Vagina (tissue), 2 donors: ENCODE data around the gene TMEM38A. TPM values are rescaled to one million over a fixed set of nuclear protein-coding genes. Genes with fewer than 3 reads are reported as not detected.
A peak's percentile ranks its signal among the peaks of the same experiment; 100 is the strongest.
"Not testable (repeated sequence)": the region's sequence is repeated elsewhere in the genome, so short reads cannot be mapped to it uniquely, and the experiment has no call there.

Source experiments
- DNase-seq, 2 donors: peaks; one replicate each; pipeline ENCODE4 v3.0.0-alpha.2; 2017; ENCODE audit errors: extremely low spot score in 2 of 2
- H3K27ac ChIP-seq: fragments of 200-600 bp; sonication (generic); one replicate; pipeline ENCODE4 v1.5.1; 2019
- H3K27me3 ChIP-seq: fragments of 200-600 bp; sonication (generic); one replicate; pipeline ENCODE4 v1.5.1; 2019
- H3K36me3 ChIP-seq, 2 donors: fragments of 200-600 bp; sonication (generic); one replicate each; pipeline ENCODE4 v1.5.1; 2017 to 2019
- H3K4me1 ChIP-seq: fragments of 200-600 bp; sonication (generic); one replicate; pipeline ENCODE4 v1.5.1; 2019
- H3K4me3 ChIP-seq, 2 donors: fragments of 200-600 bp; sonication (generic); 1 replicate in 1 of 2; 2 replicates in 1 of 2; pipeline ENCODE4 v1.5.1; 2016 to 2019
- H3K9me3 ChIP-seq: fragments of 200-600 bp; sonication (generic); one replicate; pipeline ENCODE4 v1.5.1; 2019
- POLR2A ChIP-seq, 2 donors: fragments of 450-650 bp; IDR thresholded peaks; one replicate each; pipeline ENCODE4 v1.6.1; 2017; ENCODE audit warnings: antibody characterized with exemption in 2 of 2, mild to moderate bottlenecking in 2 of 2, moderate library complexity in 2 of 2
- POLR2AphosphoS5 ChIP-seq, 2 donors: sonication (generic); formaldehyde crosslinking; IDR thresholded peaks; one replicate each; pipeline ENCODE4 v1.9.0; 2017; ENCODE audit warnings: antibody characterized with exemption in 2 of 2, mild to moderate bottlenecking in 2 of 2, low read depth in 1 of 2; ENCODE audit not compliant: insufficient read depth in 1 of 2
- intact Hi-C: fragments of 100-400 bp; cut with DNase I; formaldehyde crosslinking; loops from one replicate; pipeline ENCODE4 v1.15.1; 2023
- total RNA-seq: library from RNA; depleted of rRNA; stranded (reverse); fragments of >200 nt; gene quantifications from one replicate; pipeline ENCODE4 v1.2.3, GENCODE V29; 2016
- TF ChIP-seq, protein P1 (sequence below), 3 experiments: fragments of 450-650 bp in 2 of 3; fragments of 200-600 bp in 1 of 3; sonication (generic) in 1 of 3; IDR thresholded peaks; one replicate each; pipeline ENCODE4 v1.5.1; 2017 to 2019; ENCODE audit warnings: antibody characterized with exemption in 3 of 3, mild to moderate bottlenecking in 2 of 3, moderate library complexity in 2 of 3

The TMEM38A gene
- total RNA-seq, 1 donor from 2014 or later, result 4.7 TPM

DNA sequence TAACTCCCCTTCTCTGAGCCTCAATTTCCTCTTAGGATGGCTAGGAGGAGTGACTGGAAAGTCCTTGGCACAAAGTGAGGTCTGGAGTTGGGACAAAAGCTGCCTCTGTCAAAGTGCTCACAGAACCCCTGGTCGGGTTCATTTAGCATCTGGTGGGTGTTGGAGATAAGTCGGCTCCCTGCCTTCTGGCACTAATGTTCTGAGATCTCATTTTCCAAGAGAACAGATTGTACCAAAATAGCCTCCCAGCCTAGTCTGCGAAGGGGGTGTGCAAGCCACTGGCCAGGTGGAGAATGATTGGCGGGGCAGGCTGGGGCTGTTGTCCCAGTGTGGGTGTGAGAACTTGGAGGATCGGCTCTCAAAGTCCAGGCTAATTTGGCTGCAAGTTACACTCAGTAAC is 38.0 kb downstream of the TMEM38A start:
- DNase-seq, result no peak
- Histone ChIP-seq H3K36me3 (no peaks in the 10 kb centered on the region), H3K27me3 (no peaks in the 10 kb centered on the region), H3K9me3 (no peaks in the 10 kb centered on the region), H3K4me1 (no peaks in the 10 kb centered on the region), H3K27ac (no peak overlapping the region), H3K4me3 (no peak overlapping the region)
- TF ChIP-seq, protein P1, sequence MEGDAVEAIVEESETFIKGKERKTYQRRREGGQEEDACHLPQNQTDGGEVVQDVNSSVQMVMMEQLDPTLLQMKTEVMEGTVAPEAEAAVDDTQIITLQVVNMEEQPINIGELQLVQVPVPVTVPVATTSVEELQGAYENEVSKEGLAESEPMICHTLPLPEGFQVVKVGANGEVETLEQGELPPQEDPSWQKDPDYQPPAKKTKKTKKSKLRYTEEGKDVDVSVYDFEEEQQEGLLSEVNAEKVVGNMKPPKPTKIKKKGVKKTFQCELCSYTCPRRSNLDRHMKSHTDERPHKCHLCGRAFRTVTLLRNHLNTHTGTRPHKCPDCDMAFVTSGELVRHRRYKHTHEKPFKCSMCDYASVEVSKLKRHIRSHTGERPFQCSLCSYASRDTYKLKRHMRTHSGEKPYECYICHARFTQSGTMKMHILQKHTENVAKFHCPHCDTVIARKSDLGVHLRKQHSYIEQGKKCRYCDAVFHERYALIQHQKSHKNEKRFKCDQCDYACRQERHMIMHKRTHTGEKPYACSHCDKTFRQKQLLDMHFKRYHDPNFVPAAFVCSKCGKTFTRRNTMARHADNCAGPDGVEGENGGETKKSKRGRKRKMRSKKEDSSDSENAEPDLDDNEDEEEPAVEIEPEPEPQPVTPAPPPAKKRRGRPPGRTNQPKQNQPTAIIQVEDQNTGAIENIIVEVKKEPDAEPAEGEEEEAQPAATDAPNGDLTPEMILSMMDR (IDR thresholded peaks at IDR 0.05), result no peak
- TF ChIP-seq POLR2AphosphoS5 (IDR thresholded peaks at IDR 0.05; ENCODE audit: insufficient read depth in 1 of 2, low read depth in 1 of 2), result no peak
- no peak for TF ChIP-seq POLR2A (IDR thresholded peaks at IDR 0.05)
- intact Hi-C loops, result no loop called here

DNA sequence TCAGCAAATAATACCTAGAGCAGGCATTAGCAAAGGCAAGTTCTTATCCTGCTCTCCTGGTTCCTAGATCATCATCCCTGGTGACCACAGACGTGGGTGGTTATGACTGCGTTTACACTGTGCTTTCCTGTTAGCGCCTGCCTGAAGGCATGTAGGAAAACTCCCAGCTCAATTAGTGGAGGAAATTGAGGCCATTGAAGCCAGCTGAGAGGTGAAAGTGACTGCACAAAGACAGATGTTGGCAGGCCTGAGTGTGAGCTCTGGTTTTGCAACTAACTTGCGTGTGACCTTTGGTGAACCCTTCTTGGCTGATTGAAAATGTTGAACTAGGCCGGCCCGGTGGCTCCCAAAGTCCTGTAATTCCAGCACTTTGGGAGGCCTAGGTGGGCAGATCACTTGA is 41.2 kb downstream of the TMEM38A start:
- no peaks in the 10 kb centered on the region for H3K36me3 ChIP-seq
- intact Hi-C loops, result no loop called here
- H3K9me3 ChIP-seq, result no peaks in the 10 kb centered on the region
- no peaks in the 10 kb centered on the region for H3K27me3 ChIP-seq
- no peak overlapping the region for H3K27ac ChIP-seq
- TF ChIP-seq POLR2AphosphoS5 (IDR thresholded peaks at IDR 0.05; ENCODE audit: insufficient read depth in 1 of 2, low read depth in 1 of 2), result peak in 1 of 2 donors; percentile 55
- TF ChIP-seq, protein P1 (IDR thresholded peaks at IDR 0.05), result no peak
- no peaks in the 10 kb centered on the region for H3K4me1 ChIP-seq
- DNase-seq, result no peak
- no peak overlapping the region for H3K4me3 ChIP-seq

DNA sequence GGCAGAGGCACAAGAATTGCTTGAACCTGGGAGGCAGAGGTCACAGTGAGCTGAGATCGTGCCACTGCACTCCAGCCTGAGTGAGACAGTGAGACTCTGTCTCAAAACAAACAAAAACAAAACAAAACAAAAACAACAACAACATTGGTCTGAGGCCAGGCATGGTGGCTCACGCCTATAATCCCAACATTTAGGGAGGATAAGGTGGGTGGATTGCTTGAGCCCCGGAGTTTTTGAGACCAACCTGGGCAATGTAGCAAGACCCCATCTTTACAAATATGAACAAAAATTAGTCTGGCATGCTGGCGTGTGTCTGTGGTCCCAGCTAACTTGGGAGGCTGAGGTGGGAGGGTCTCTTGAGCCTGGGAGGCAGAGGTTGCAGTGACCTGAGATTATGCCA is 42.7 kb downstream of the TMEM38A start:
- Histone ChIP-seq H3K36me3 (no peaks in the 10 kb centered on the region), H3K27me3 (no peaks in the 10 kb centered on the region), H3K4me1 (no peaks in the 10 kb centered on the region), H3K9me3 (no peaks in the 10 kb centered on the region), H3K27ac (no peak overlapping the region), H3K4me3 (no peak overlapping the region)
- no peak for TF ChIP-seq POLR2AphosphoS5 (IDR thresholded peaks at IDR 0.05; ENCODE audit: insufficient read depth in 1 of 2, low read depth in 1 of 2)
- TF ChIP-seq, protein P1 (IDR thresholded peaks at IDR 0.05), result no peak
- TF ChIP-seq POLR2A (IDR thresholded peaks at IDR 0.05), result no peak
- DNase-seq, result no peak
- intact Hi-C loops, result no loop called here

DNA sequence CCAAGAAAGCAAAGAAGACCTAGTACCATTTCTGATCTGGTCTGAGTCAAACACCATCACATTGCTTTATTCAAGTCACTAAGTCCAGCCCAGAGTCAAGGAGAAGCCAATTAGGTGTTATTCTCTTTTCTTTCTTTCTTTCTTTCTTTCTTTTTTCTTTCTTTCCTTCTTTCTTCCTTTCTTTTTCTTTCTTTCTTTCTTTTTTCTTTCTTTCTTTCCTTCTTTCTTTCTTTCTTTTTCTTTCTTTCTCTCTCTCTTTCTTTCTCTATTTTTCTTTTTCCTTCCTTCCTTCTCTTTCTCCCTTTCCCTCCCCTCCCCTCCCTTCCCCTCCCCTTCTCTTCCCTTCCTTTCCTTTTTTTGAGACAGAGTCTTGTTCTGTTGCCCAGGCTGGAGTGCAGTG is 49.9 kb downstream of the TMEM38A start:
- H3K4me3 ChIP-seq, H3K27me3 ChIP-seq, H3K9me3 ChIP-seq, DNase-seq, H3K4me1 ChIP-seq, H3K27ac ChIP-seq, H3K36me3 ChIP-seq, intact Hi-C loops: not testable (repeated sequence)

DNA sequence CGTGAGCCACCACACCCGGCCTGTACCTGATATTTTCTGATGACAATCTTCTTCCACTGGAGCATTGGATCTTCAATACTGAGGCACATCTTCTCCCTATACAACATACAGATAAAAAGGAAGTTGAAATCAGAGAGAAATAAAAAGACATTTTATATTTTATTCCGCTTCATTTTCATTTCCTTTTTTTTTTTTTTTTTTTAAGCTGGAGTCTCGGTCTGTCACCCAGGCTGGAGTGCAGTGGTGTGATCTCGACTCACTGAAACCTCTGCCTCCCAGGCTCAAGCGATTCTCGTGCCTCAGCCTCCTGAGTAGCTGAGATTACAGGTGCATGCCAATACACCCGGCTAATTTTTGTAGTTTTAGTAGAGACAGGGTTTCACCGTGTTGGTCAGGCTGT is 51.4 kb downstream of the TMEM38A start:
- H3K4me3 ChIP-seq, DNase-seq, H3K27ac ChIP-seq, H3K36me3 ChIP-seq, H3K4me1 ChIP-seq, H3K9me3 ChIP-seq, H3K27me3 ChIP-seq, intact Hi-C loops: not testable (repeated sequence)

DNA sequence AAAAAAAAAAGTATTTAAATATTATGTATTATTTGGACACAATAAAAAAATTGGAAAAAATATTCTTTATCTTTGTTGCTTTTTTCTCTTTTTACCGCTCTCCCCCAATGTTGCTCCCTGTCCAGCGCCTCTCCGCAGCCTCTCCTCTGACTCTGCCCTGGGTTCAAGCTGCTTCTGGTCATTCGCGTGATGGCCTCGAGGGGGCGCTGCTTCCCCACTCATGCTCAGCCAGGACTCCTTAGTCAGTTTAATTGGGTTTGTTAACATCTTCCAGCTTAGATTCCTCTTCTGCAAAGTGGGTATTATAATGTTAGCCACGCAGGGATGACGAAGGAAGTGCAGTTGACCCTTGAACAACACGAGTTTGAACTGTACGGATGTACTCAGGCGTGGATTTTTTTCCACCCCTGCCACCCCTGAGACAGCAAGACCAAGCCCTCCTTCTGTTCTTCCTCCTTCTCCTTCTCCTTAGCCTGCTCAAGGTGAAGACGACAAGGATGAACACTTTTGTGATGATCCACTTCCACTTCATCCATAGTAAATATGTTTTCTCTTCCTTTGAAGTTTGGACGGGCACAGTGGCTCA is 53.9 kb downstream of the TMEM38A start:
- H3K27ac ChIP-seq, result no peak overlapping the region
- no peaks in the 10 kb centered on the region for H3K36me3 ChIP-seq
- intact Hi-C loops, result no loop called here
- no peaks in the 10 kb centered on the region for H3K9me3 ChIP-seq
- H3K27me3 ChIP-seq, result no peaks in the 10 kb centered on the region
- TF ChIP-seq POLR2AphosphoS5 (IDR thresholded peaks at IDR 0.05; ENCODE audit: insufficient read depth in 1 of 2, low read depth in 1 of 2) (peak in 1 of 2 donors; percentile 13), POLR2A (IDR thresholded peaks at IDR 0.05) (no peak)
- TF ChIP-seq, protein P1 (IDR thresholded peaks at IDR 0.05), result peak; percentile 16 to 60 (median 35)
- no peak for DNase-seq
- H3K4me3 ChIP-seq, result no peak overlapping the region
- peaks cover 9% of the 10 kb centered on the region for H3K4me1 ChIP-seq
